ENCODE results near the gene GPR171. TPM values are rescaled to one million over a fixed set of nuclear protein-coding genes. Genes with fewer than 3 reads are reported as not detected.

GPR171 gene
- total RNA-seq, 1 donor from 2014 or later: not detected

- H3K4me1 Mint-ChIP-seq (ENCODE audit: low read depth, unreplicated experiment): no peaks in the 10 kb centered on the region
- H3K27ac Mint-ChIP-seq (ENCODE audit: unreplicated experiment): no peak overlapping the region
- H3K36me3 Mint-ChIP-seq (ENCODE audit: unreplicated experiment): no peaks in the 10 kb centered on the region
- no peak for TF ChIP-seq CTCF (IDR thresholded peaks at IDR 0.05; ENCODE audit: partially characterized antibody, unreplicated experiment)
- DNase-seq: no peak
- no peaks in the 10 kb centered on the region for H3K9me3 Mint-ChIP-seq (ENCODE audit: unreplicated experiment)
- no peak overlapping the region for H3K4me3 Mint-ChIP-seq (ENCODE audit: unreplicated experiment)
- no peaks in the 10 kb centered on the region for H3K27me3 Mint-ChIP-seq (ENCODE audit: unreplicated experiment)
Measured at GRCh38 chr3:151191095-151191494, 11.9 kb downstream of the GPR171 start.

GRCh38 chr3:151183265-151183671 is 19.7 kb downstream of the GPR171 start:
- no peak overlapping the region for H3K27ac Mint-ChIP-seq (ENCODE audit: unreplicated experiment)
- no peaks in the 10 kb centered on the region for H3K27me3 Mint-ChIP-seq (ENCODE audit: unreplicated experiment)
- peaks cover 3% of the 10 kb centered on the region for H3K4me1 Mint-ChIP-seq (ENCODE audit: low read depth, unreplicated experiment)
- no peak for TF ChIP-seq CTCF (IDR thresholded peaks at IDR 0.05; ENCODE audit: partially characterized antibody, unreplicated experiment)
- no peak for DNase-seq
- no peak overlapping the region for H3K4me3 Mint-ChIP-seq (ENCODE audit: unreplicated experiment)
- no peaks in the 10 kb centered on the region for H3K36me3 Mint-ChIP-seq (ENCODE audit: unreplicated experiment)
- H3K9me3 Mint-ChIP-seq (ENCODE audit: unreplicated experiment): no peaks in the 10 kb centered on the region

GRCh38 chr3:151182349-151183079 is 20.5 kb downstream of the GPR171 start:
- Mint-ChIP-seq H3K4me3 (ENCODE audit: unreplicated experiment) (no peak overlapping the region), H3K27me3 (ENCODE audit: unreplicated experiment) (no peaks in the 10 kb centered on the region), H3K4me1 (ENCODE audit: low read depth, unreplicated experiment) (peaks cover 3% of the 10 kb centered on the region), H3K9me3 (ENCODE audit: unreplicated experiment) (no peaks in the 10 kb centered on the region), H3K27ac (ENCODE audit: unreplicated experiment) (no peak overlapping the region), H3K36me3 (ENCODE audit: unreplicated experiment) (no peaks in the 10 kb centered on the region)
- DNase-seq: no peak
- TF ChIP-seq CTCF (IDR thresholded peaks at IDR 0.05; ENCODE audit: partially characterized antibody, unreplicated experiment): no peak

GRCh38 chr3:151178208-151178845 is 24.7 kb downstream of the GPR171 start:
- Mint-ChIP-seq H3K27me3 (ENCODE audit: unreplicated experiment) (no peaks in the 10 kb centered on the region), H3K36me3 (ENCODE audit: unreplicated experiment) (no peaks in the 10 kb centered on the region), H3K4me1 (ENCODE audit: low read depth, unreplicated experiment) (peaks cover 3% of the 10 kb centered on the region), H3K27ac (ENCODE audit: unreplicated experiment) (no peak overlapping the region), H3K9me3 (ENCODE audit: unreplicated experiment) (no peaks in the 10 kb centered on the region), H3K4me3 (ENCODE audit: unreplicated experiment) (no peak overlapping the region)
- TF ChIP-seq CTCF (IDR thresholded peaks at IDR 0.05; ENCODE audit: partially characterized antibody, unreplicated experiment): no peak
- DNase-seq: no peak

- Mint-ChIP-seq H3K27ac (ENCODE audit: unreplicated experiment) (no peak overlapping the region), H3K9me3 (ENCODE audit: unreplicated experiment) (no peaks in the 10 kb centered on the region), H3K4me1 (ENCODE audit: low read depth, unreplicated experiment) (peaks cover 3% of the 10 kb centered on the region), H3K36me3 (ENCODE audit: unreplicated experiment) (no peaks in the 10 kb centered on the region), H3K27me3 (ENCODE audit: unreplicated experiment) (no peaks in the 10 kb centered on the region), H3K4me3 (ENCODE audit: unreplicated experiment) (no peak overlapping the region)
- TF ChIP-seq CTCF (IDR thresholded peaks at IDR 0.05; ENCODE audit: partially characterized antibody, unreplicated experiment): no peak
- no peak for DNase-seq
Measured at GRCh38 chr3:151175952-151176351, 27.1 kb downstream of the GPR171 start.
